Kidney glomerular epithelial cell (primary cell): ENCODE data around the gene ATP6V1C2.
A peak's percentile ranks its signal among the peaks of the same experiment; 100 is the strongest.
"Not testable (repeated sequence)": the region's sequence is repeated elsewhere in the genome, so short reads cannot be mapped to it uniquely, and the experiment has no call there.

Experiments
- DNase-seq: peaks from one replicate; lab custom pipeline; 2025; lab: John Stamatoyannopoulos, UW

The ATP6V1C2 gene

DNA sequence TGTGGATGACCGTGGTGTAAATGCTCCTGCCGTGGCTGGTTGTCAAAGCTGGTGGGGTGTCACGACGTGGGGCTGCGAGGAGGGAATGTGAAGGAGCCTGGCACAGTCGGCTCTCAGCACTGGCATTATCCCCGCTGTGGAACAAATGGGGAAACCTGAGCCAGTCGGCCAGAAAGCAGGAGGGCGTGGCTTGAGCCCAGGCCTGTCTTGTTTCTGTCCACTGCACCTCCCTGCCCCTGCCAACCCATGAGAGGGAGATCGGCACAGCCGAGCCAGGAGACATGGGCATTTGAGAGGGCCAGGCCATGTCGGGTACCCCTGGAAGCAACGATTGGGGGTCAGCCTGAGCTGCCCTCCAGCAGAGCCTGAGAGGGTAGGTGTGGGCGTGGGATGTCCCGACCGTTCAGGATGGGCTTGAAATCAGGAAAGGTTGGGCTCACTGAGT lies 46.7 kb downstream of the ATP6V1C2 start:
- no peak for DNase-seq

DNA sequence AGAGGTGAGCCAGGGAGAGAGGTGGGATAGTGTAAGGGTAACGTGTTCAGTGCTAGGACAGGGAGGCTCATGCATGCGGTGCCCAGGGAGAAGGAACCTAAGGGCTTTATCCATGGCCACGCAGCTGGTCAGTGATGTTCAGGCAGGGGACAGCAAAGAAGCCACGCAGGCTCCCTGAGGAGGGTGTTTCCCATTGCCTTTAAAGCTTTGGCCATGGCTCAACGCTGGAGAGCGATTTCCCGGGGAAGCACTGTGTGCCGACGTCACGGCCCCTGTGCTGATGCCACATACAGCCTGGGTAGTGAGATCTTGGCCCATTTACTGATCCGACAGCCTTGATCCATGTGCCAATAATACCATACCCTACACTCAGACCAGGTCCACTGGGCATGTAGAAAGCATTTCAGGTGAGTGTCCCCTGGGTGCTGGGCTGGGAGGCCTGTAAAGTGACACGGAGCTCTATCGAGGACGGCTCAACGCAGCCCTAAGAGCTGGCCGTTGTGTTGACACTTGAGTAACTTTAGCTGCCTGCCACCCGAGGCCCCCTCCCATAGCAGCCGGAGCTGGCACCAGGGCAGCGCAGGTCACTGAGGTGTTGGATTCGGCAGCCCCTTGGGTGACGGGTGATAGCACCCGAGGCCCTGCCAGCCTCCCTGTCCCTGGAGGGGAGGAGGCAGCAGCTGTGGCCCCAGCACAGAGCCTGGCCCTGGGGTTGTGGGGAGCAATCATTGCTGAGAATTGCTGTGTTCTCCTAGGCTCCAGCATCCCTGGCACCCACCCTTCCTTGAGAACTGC lies 49.7 kb downstream of the ATP6V1C2 start:
- DNase-seq, result no peak

DNA sequence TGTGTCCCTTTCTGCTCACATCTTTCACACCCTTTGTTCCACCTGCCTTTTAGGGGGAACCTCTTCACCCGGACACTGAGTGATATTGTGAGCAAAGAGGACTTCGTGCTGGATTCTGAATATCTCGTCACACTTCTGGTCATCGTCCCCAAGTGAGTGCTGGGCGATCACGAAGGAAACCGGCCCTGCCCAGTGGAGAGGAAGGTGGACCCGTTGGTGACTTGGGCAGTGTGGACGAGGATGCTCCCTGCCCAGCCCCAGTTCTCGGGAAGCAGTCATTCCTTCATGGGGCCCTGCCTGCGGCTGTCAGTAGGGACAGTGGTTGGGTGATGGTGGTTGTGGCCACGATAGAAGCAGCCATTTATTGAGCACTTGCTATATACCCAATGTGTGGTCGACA lies 50.4 kb downstream of the ATP6V1C2 start:
- DNase-seq, result no peak

- DNase-seq, result no peak
These were observed 50.9 kb downstream of the ATP6V1C2 start for GRCh38 chr2:10772201-10772867.

- no peak for DNase-seq
These were observed 51.4 kb downstream of the ATP6V1C2 start for GRCh38 chr2:10772868-10773215.

GRCh38 chr2:10773821-10774341 lies 52.5 kb downstream of the ATP6V1C2 start:
- DNase-seq, result no peak

DNA sequence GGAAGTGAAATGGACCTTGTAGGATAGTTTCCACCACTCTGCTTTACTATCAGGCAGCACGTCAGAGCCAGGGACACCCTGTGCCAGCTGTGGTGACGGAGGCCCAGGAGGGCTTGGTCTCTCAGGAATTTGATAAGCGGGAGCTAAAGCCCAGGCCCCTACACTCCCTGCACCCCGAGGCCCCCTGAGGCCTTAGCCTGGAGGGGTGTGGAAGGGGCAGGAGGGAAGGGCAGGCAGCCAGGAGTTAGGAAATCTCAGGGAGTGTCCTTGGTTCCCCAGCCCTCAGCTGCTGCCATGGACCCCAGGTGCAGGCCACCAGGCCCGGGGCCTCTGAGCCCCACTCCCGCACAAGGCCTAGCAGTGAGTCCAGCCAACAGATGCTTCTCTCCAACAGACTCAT lies 53.0 kb downstream of the ATP6V1C2 start:
- no peak for DNase-seq

DNA sequence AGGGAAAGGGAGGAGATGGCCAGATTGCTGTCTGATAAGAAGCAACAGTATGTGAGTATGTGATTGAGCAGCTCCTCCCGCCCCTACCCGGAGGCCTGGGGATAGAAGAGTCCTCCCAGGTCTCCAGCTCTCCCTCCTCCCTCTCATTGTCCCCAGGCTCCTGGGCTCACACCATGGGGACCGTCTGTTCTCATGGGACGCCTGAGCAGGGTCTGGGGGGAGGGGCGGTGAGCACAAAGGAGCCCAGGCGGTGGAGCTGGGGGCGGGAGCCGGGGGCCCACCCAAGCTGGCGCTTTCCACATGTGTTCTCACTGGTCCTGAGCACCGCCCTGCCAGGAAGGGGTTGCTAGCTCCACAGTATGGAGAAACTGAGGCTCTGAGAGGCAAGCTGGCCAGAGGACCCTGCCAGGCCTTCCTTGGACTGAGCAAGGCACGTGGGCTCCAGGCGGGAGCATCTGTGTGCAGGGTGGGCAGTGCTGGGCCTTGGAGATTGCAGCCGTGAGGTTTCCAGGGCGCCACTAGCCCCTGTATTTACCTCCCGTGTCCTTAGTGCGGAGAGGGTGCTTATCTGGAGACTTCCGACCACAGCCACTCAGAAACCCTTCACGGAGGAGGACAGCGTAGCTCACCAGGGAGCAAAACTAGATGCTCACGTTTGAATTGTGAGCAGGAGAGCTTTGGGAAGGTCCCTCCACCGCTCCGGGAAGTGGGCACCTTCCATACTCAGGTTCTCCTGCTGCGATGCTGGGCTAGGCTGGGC lies 53.8 kb downstream of the ATP6V1C2 start:
- DNase-seq, result no peak

DNA sequence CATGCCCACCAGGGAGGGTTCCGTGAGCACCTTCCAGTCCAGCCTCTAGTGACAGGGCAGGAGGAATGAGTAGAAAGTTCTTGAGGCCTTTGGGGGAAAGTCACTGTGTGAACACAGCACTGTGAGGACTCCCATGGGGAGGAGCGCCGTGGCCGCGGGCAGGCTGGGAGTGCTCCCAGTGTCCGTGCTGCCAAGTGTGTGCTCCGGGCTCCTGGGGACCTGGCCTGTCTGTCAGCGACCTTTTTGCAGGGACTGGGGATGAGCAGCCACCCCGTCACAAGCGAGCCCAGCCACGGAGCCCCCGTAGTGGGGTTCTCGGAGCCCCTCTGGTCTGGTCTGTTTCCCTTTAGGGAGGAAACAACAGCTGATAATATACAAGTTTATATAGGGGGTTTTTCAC lies 54.4 kb downstream of the ATP6V1C2 start:
- no peak for DNase-seq

DNA sequence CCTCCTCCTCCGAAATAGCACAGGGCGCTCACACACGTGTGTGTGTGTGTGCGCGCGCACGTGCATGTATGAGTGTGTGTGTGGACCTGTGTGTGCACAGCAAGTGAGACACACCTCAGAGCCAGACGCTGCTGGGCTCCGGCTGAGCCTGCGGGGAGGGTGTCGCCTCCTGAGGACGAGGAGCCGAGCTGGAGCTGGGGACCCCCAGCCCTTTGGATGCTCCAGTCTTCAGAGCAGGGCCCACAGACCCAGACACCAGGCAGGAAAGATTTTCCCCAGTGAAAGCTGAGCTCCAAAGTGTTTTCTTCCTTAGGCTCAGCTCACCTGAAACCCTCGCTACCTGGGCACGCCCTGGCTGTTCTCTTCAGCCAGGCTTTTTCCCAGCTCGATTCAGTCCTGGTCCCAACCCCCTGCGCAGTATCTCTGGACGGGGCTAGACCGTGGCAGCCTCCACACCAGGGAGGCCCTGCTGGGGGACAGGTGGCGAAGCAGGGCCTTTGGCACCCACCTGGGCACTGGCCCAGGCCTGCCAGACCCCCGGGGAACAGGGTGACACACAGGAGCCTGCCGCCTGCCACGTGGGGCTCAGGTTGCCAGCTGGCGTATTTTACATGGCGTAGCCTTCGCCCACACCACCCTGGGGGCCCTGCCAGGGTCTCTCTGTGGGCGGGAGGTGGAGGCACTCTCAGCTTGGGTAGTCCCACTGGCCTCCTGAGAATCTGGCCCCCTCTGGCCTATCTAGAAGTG lies 55.0 kb downstream of the ATP6V1C2 start:
- no peak for DNase-seq

DNA sequence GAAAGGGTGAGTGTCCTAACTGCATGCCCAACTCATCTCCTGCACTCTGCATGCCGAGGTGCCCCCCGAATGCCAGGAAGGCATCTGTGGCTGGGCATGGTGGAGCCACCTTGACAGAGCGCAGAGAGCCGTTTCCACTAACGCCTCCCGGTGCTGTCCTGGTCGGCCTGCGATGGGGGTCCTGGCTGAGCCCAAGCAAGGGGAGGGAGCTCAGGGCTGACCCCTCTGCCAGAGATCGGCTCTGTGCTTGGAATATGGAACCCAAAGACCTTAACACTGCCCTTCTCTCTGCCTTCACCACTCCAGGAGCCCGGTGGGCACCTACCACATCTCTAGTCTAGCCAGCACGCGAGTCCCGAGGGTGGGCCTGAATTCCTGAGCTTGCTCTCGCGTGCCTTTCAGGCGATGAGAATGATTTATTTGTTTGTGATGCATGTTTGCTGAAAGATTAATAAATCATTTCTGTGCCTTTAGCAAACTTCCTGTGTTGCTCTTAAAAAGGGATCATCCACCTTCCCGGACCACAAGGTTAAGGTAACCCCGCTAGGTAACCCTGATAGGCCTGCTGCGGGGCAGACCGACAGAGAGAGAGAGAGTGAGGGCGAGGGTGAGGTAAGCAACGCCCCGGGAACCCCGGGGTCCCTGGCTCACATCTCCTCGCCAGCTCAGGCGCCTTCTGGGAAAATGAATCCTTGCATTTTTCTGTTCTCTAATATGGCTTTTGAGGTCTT lies 55.8 kb downstream of the ATP6V1C2 start:
- no peak for DNase-seq

DNA sequence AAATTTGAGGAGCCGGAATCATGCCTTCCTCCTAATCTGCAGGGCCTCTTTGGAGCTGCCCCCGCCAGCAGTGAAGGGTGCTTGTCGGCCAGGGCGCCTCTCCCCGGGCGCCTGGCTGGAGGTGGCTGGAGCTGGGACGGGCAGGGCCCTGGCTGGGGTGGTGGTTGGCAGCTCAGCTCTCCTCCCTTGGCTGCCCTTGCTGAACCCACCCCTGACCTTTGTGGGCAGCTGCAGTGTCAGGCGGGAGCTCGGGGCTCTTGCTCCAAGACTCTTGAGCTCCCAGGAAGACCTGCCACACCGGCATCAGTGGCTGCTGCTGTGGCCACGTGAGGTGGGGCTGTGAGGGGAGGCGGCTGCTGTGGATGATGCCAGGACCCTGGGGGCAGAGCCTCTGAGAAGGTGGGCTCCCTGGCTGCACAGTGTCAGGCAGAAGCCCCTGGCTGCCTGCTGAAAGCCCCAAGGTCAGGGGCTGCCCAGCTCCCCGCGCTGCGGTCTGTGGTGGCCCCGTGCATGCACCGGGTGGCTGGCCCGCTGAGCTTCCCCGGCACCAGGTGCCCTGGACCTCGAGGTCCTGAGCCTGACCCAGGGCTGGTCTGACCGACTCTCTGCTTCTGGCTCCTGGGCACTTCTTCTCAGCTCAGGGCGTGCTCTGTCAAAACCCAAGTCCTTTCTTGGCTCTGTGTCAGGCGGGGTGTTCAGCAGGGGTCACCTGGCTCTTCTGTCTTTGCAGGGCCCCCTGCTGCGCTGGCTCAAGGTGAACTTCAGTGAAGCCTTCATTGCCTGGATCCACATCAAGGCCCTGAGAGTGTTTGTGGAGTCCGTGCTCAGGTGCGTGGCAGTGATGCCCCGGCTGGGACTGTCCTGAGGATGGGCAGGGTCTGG lies 56.7 kb downstream of the ATP6V1C2 start:
- DNase-seq, result no peak

GRCh38 chr2:10778724-10779115 lies 57.3 kb downstream of the ATP6V1C2 start:
- no peak for DNase-seq

DNA sequence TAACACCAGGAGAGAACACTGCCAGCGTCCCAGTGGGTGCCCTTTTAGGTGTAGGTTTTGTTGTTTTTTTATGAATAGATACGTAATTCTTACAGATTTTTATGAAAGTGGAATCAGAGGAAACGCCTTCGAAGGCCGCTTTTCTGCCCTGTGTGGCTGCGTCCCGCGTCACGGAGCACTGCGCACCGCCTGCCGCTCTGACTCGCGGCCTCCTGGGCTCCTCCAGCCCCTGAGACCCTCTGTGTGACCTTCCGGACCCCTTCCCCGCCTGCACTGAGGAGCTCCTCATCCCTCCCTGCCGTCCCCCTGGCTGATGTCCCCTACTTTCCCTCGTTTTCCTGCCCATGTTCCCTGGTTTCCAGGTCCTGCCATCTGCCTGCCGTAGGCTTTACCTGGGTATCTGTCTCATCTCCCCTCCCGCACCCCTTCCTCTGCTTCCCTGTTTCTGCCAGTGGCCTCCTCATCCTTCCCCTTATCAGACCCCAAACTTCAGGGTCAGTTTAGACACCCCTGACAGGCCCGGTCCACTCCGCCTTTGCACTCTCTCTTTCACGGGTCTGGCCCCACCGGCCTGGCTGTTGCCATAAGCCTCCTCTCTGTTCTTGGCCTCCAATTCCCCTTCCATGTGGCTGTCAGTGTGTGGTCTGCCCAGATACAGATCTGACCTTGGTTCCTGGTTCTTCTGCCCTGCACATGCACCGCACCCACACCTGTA lies 58.5 kb downstream of the ATP6V1C2 start:
- DNase-seq, result no peak

- no peak for DNase-seq
These were observed 59.0 kb downstream of the ATP6V1C2 start for GRCh38 chr2:10780491-10780820.

GRCh38 chr2:10780821-10781220 lies 59.4 kb downstream of the ATP6V1C2 start:
- DNase-seq, result not testable (repeated sequence)

DNA sequence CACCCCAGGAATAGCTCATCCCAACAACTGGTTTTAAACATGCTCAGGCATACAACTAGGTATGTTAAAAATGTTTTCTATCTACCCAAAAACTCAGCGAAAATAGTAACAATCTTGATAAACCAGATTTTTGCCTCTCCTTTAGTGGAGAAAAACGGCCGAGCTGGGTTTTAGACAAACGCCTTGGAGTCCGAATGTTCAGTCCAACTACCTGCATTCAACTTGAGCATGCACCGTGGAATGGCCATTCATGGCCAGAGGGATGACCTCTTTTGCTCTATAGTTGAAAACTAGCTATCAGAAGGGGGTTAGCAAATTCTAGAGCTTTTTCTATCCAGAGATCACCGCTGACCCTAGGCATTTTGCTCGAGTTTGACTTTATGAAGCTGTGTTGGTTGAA lies 60.3 kb downstream of the ATP6V1C2 start:
- DNase-seq, result no peak

- peak; percentile 57 for DNase-seq
These were observed 62.0 kb downstream of the ATP6V1C2 start for GRCh38 chr2:10783421-10783820.

- DNase-seq, result no peak
These were observed 63.3 kb downstream of the ATP6V1C2 start for GRCh38 chr2:10784719-10785118.

GRCh38 chr2:10785260-10785659 lies 63.8 kb downstream of the ATP6V1C2 start:
- DNase-seq, result no peak
